Measurements from ENCODE around the gene GALNT14.

The GALNT14 gene

DNA sequence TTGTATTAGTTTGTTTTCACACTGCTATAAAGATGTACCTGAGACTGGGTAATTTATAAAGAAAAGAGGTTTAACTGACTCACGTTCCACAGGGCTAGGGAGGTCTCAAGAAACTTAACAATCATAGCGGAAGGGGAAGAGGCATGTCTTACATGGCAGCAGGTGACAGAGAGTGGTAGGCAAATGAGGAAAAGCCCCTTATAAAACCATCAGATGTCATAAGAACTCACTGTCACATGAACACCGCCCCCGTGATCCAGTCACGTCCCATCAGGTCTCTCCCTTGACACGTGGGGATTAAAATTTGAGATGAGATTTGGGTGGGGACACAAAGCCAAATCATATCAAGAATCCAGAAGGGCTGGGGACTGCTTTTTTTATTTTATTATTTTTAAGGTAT lies 120.0 kb downstream of the GALNT14 start:
- no peak overlapping the region for H3K4me3 ChIP-seq (ENCODE audit: low read depth, low read length)
- TF ChIP-seq, protein P1, sequence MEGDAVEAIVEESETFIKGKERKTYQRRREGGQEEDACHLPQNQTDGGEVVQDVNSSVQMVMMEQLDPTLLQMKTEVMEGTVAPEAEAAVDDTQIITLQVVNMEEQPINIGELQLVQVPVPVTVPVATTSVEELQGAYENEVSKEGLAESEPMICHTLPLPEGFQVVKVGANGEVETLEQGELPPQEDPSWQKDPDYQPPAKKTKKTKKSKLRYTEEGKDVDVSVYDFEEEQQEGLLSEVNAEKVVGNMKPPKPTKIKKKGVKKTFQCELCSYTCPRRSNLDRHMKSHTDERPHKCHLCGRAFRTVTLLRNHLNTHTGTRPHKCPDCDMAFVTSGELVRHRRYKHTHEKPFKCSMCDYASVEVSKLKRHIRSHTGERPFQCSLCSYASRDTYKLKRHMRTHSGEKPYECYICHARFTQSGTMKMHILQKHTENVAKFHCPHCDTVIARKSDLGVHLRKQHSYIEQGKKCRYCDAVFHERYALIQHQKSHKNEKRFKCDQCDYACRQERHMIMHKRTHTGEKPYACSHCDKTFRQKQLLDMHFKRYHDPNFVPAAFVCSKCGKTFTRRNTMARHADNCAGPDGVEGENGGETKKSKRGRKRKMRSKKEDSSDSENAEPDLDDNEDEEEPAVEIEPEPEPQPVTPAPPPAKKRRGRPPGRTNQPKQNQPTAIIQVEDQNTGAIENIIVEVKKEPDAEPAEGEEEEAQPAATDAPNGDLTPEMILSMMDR (IDR thresholded peaks at IDR 0.05; ENCODE audit: borderline replicate concordance, insufficient read depth, low read depth, low read length), result no peak

DNA sequence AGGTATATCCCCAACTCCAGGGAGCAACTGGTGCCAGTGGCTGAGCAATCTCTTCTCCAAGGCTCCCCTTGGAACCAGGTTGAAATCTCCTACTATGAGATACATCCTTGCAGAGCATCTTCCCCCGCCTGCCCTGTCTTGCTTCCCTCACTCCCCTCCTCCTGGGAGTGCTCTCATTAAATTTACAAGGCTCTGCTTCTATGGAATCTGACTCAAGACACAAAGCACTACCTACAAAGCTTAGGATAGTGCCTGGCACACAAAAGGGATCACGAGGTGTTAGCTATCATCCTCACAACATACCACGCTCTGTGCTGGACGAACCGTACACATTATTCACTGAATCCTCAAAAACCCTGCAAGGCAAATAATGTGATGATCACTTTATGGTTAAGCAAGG lies 121.6 kb downstream of the GALNT14 start:
- TF ChIP-seq, protein P1 (IDR thresholded peaks at IDR 0.05; ENCODE audit: borderline replicate concordance, insufficient read depth, low read depth, low read length), result no peak
- no peak overlapping the region for H3K4me3 ChIP-seq (ENCODE audit: low read depth, low read length)

DNA sequence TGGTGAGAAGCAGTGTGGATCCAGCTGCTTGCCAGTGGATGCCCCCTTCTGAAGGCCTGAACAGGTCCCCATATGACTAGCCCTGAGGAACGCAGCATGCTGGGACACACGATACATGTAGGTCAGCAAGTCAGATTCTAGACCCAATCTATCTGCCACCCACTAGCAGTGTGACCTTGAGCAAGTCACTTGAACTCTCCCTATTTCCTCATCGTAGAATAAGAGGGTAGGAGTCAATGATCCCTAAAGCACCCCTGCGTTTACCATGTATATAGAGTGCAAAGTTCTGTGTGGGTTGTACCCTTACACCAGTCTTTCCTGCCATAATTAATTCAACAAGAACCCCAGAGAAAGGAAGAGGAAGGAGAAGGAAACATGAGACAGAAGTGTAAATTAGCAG lies 123.7 kb downstream of the GALNT14 start:
- TF ChIP-seq, protein P1 (IDR thresholded peaks at IDR 0.05; ENCODE audit: borderline replicate concordance, insufficient read depth, low read depth, low read length), result no peak
- H3K4me3 ChIP-seq (ENCODE audit: low read depth, low read length), result no peak overlapping the region

DNA sequence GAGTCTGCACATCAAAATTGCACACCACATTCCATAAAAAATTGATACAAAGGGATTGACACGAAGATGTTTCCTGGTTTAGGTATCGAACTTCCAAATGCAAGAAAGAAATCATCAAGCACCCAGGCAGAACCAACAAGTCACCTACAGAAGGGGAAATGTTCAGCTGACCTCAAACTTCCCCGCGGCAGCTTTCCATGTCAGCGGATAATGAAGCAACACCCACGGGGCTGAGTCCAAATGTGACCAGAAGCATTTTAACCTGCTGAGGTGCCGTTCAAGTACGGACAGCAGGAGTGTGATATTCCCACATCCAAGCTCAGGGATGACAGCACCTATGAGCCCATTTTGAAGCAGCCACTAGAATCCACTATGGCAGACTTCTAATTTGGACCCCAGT lies 124.9 kb downstream of the GALNT14 start:
- TF ChIP-seq, protein P1 (IDR thresholded peaks at IDR 0.05; ENCODE audit: borderline replicate concordance, insufficient read depth, low read depth, low read length), result no peak
- H3K4me3 ChIP-seq (ENCODE audit: low read depth, low read length), result no peak overlapping the region

DNA sequence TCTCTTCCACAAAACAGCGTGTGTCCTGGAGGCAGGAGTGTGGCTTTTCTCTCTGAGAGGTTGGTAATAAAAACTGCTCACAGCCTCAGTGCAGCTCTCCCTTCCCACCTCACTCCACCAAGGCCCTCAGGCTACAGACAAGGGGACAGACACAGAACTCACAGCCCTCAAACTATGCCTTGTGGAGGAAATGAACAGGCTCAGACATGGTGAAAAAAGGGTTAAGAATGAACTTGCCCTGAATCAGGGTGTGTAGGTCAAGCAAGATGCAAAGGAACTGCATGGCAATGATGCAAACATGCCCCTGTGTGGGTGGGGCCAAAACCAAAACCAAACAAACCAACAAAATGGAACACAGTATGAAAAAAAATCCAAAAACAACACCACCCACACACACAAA lies 125.8 kb downstream of the GALNT14 start:
- TF ChIP-seq, protein P1 (IDR thresholded peaks at IDR 0.05; ENCODE audit: borderline replicate concordance, insufficient read depth, low read depth, low read length), result no peak
- no peak overlapping the region for H3K4me3 ChIP-seq (ENCODE audit: low read depth, low read length)

DNA sequence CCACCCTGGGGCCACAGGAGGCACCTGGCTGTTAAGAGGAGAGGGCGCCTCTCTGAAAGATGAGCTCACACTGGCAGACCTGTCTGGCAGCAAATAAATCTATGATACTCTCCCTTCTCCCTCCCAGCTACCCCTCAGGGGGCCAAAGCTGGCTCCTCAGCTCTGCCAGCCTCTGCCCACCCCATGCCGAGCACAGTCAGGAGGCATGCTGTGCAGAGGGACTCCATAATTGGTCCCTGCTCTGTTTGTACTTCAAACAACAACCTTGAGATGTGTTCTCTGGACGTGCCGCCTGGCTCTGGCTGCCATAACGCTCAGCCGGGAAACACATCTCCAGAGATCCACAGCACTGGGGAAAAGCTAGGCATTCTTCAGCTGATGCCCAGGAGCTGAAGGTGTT lies 126.7 kb downstream of the GALNT14 start:
- TF ChIP-seq, protein P1 (IDR thresholded peaks at IDR 0.05; ENCODE audit: borderline replicate concordance, insufficient read depth, low read depth, low read length), result no peak
- no peak overlapping the region for H3K4me3 ChIP-seq (ENCODE audit: low read depth, low read length)

DNA sequence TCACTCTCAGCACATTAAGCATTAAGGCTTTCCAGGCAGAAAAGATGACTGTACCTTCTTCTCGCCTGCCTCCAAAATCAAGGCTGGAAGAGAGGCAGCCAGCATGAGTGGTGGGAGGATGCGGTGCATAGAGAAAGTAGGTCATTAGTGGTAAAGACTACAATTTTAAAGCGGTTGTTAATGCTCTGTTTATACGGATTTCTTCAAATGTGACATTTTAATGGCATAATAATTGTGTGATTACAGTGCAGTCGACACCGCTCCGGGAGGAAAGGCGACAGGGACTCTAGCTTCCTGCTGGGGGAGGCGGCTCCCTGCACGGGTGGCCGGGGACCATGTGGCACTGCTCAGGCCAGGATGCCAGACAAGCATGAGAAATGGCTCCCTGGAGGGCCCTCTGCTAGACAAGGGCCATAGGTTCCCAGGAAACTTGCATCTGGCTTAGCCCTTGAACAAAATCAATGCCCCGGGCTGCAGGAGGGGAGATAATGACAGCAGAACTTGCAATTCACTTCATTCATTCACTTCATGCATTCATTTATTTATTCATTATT lies 129.6 kb downstream of the GALNT14 start:
- TF ChIP-seq, protein P1 (IDR thresholded peaks at IDR 0.05; ENCODE audit: borderline replicate concordance, insufficient read depth, low read depth, low read length), result no peak
- H3K4me3 ChIP-seq (ENCODE audit: low read depth, low read length), result no peak overlapping the region

Data from GM12875 (cell line).